Liver (tissue), 9 donors: Measurements from ENCODE around the gene TSPOAP1. TPM values are rescaled to one million over a fixed set of nuclear protein-coding genes. Genes with fewer than 3 reads are reported as not detected.

Source experiments
- DNase-seq: peaks from one replicate; pipeline ENCODE4 v3.0.0-alpha.2; 2017; ENCODE audit warnings: low spot score
- H3K27ac ChIP-seq, 2 donors: one replicate each; pipeline ENCODE4 v1.7.0; 2013; ENCODE audit warnings: inconsistent platforms in 2 of 2, low read length in 2 of 2, control low read depth in 1 of 2, low read depth in 1 of 2, mild to moderate bottlenecking in 1 of 2
- H3K27me3 ChIP-seq, 4 donors: one replicate each; pipeline versions ENCODE4 v1.6.1 to v1.7.0; 2013; ENCODE audit warnings: low read length in 3 of 4, inconsistent platforms in 1 of 4, mild to moderate bottlenecking in 1 of 4, moderate library complexity in 1 of 4; ENCODE audit not compliant: control insufficient read depth in 4 of 4, insufficient read depth in 4 of 4
- H3K36me3 ChIP-seq, 4 donors: one replicate each; pipeline versions ENCODE4 v1.6.1 to v1.7.0; 2013; ENCODE audit warnings: low read length in 3 of 4, mild to moderate bottlenecking in 3 of 4, low read depth in 1 of 4, moderate library complexity in 1 of 4; ENCODE audit not compliant: control insufficient read depth in 4 of 4, insufficient read depth in 3 of 4
- H3K4me1 ChIP-seq, 4 donors: one replicate each; pipeline versions ENCODE4 v1.6.1 to v1.7.0; 2013; ENCODE audit warnings: low read length in 3 of 4, mild to moderate bottlenecking in 3 of 4, moderate library complexity in 1 of 4; ENCODE audit not compliant: control insufficient read depth in 4 of 4, insufficient read depth in 4 of 4
- H3K4me3 ChIP-seq, 3 donors: one replicate each; pipeline versions ENCODE4 v1.6.1 to v1.7.0; 2013; ENCODE audit warnings: low read length in 3 of 3, control low read depth in 1 of 3, low read depth in 1 of 3, mild to moderate bottlenecking in 1 of 3
- H3K9ac ChIP-seq, 2 donors: one replicate each; pipeline ENCODE4 v1.7.0; 2013; ENCODE audit warnings: low read length in 2 of 2, mild to moderate bottlenecking in 2 of 2, moderate library complexity in 2 of 2, control low read depth in 1 of 2, low read depth in 1 of 2
- H3K9me3 ChIP-seq, 4 donors: one replicate each; pipeline versions ENCODE4 v1.6.1 to v1.7.0; 2013; ENCODE audit warnings: low read length in 3 of 4; ENCODE audit not compliant: control insufficient read depth in 4 of 4
- EGR1 ChIP-seq, 2 donors: IDR thresholded peaks; 2 replicates each; pipeline ENCODE4 v1.6.1; 2016 to 2018; ENCODE audit warnings: antibody characterized with exemption in 2 of 2, low read depth in 2 of 2
- FOXA1 ChIP-seq: IDR thresholded peaks from 2 replicates; pipeline ENCODE4 v1.6.1; 2016; ENCODE audit warnings: antibody characterized with exemption
- FOXA2 ChIP-seq: IDR thresholded peaks from 2 replicates; pipeline ENCODE4 v1.6.1; 2016; ENCODE audit warnings: antibody characterized with exemption
- GABPA ChIP-seq, 2 donors: IDR thresholded peaks in 1 of 2; conservative IDR thresholded peaks in 1 of 2; 2 replicates each; pipeline ENCODE4 v1.6.1; 2016; ENCODE audit warnings: antibody characterized with exemption in 2 of 2, mild to moderate bottlenecking in 1 of 2, moderate library complexity in 1 of 2
- HNF4A ChIP-seq, 2 donors: conservative IDR thresholded peaks; 2 replicates each; pipeline ENCODE4 v1.6.1; 2016; ENCODE audit warnings: antibody characterized with exemption in 2 of 2, mild to moderate bottlenecking in 2 of 2
- HNF4G ChIP-seq: IDR thresholded peaks from 2 replicates; pipeline ENCODE4 v1.6.1; 2016; ENCODE audit warnings: antibody characterized with exemption
- JUND ChIP-seq, 2 donors: IDR thresholded peaks; 2 replicates each; pipeline ENCODE4 v1.6.1; 2016; ENCODE audit warnings: antibody characterized with exemption in 2 of 2
- RXRA ChIP-seq, 2 donors: IDR thresholded peaks; 2 replicates each; pipeline ENCODE4 v1.6.1; 2017 to 2018; ENCODE audit warnings: antibody characterized with exemption in 2 of 2, mild to moderate bottlenecking in 1 of 2
- YY1 ChIP-seq: IDR thresholded peaks from 2 replicates; pipeline ENCODE4 v1.6.1; 2016; ENCODE audit warnings: antibody characterized with exemption, mild to moderate bottlenecking
- WGBS: extraction: QIAGEN DNeasy Blood & Tissue Kit; methylation state at CpG from one replicate; pipeline ENCODE4 v1.1.7; 2013; 5-methylcytosine and 5-hydroxymethylcytosine counted together
- polyA plus RNA-seq, 2 donors: library from polyadenylated mRNA; stranded (reverse) in 1 of 2; unstranded in 1 of 2; fragments of 200-250 nt in 1 of 2; fragments of >200 nt in 1 of 2; fragmentation: Nextera tagmentation in 1 of 2; extraction: Ambion mirVana in 1 of 2; gene quantifications; one replicate each; pipeline versions ENCODE4 v1.2.1 to v1.2.3, GENCODE V29; 2013 to 2015
- total RNA-seq, 2 donors: library from RNA; depleted of rRNA; stranded (reverse); fragments of >200 nt; gene quantifications; one replicate each; pipeline ENCODE4 v1.2.3, GENCODE V29; 2014
- TF ChIP-seq, protein P1 (sequence below): fragments of 150-350 bp; IDR thresholded peaks from 2 replicates; pipeline ENCODE4 v1.5.1; 2017; ENCODE audit warnings: improper control_type of control experiment, low read depth, low read length; ENCODE audit not compliant: missing input control
- TF ChIP-seq, protein P2 (sequence below): IDR thresholded peaks from 2 replicates; pipeline ENCODE4 v1.6.1; 2016; ENCODE audit warnings: antibody characterized with exemption
- donor health status: healthy.
- donor health status: healthy.
- donor health status: healthy.
- donor health status: healthy.
- donor health status: healthy.

Gene TSPOAP1
- total and polyA plus RNA-seq, 4 donors: 1.5 to 4.6 (median 2.6) TPM

DNA sequence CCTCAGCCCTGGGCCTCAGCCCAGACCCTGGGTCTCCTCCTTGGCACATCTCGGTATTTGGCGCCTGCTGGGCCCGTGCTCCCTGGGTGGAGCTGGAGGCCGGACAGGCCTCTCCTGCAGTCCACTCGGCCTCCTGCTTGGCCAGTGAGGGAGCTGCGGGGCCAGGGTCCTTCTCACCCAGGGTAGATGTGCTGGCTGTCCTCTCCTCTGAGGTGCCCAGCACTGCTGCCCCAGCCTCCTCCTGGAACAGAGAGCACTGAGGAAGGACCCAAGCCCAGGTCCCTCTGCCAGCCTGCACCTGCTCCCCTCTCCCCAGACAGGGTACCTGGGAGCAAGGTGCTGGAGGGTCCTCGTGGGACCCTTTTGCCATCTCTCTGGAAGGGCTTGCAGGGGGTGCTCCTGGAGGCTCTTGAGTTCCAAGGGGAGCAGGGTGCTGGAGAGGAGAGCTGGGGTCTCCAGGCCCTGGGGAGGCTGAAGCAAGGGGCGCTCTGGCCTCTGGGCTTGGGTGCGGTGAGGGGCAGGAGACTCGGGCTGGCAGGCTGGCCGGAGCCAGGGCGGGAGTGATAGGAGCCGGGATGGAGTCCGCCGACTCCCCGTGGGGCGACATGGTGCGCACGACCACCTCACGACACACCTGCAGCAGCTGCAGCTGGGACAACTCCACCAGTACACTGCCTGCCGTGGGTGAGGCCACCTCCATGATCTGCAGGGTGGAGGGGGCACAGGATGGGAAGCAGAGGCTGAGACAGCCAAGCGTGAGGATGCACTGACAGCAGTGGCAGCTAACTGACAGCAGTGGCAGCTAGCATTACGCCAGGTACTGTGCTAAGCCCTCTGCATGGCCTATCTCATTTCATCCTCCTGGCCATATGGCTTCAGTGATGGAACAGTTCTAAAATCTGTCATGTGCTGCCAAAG, 17.8 kb downstream of the TSPOAP1 start:
- no peaks in the 10 kb centered on the region for H3K9me3 ChIP-seq
- no peaks in the 10 kb centered on the region for H3K27me3 ChIP-seq
- no peak overlapping the region for H3K27ac ChIP-seq
- no peak overlapping the region for H3K4me3 ChIP-seq
- TF ChIP-seq, protein P1, sequence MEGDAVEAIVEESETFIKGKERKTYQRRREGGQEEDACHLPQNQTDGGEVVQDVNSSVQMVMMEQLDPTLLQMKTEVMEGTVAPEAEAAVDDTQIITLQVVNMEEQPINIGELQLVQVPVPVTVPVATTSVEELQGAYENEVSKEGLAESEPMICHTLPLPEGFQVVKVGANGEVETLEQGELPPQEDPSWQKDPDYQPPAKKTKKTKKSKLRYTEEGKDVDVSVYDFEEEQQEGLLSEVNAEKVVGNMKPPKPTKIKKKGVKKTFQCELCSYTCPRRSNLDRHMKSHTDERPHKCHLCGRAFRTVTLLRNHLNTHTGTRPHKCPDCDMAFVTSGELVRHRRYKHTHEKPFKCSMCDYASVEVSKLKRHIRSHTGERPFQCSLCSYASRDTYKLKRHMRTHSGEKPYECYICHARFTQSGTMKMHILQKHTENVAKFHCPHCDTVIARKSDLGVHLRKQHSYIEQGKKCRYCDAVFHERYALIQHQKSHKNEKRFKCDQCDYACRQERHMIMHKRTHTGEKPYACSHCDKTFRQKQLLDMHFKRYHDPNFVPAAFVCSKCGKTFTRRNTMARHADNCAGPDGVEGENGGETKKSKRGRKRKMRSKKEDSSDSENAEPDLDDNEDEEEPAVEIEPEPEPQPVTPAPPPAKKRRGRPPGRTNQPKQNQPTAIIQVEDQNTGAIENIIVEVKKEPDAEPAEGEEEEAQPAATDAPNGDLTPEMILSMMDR: no peak
- TF ChIP-seq FOXA1 (no peak), JUND (IDR thresholded peaks at IDR 0.05) (no peak), GABPA (IDR thresholded peaks at IDR 0.05 in 1 of 2, conservative IDR thresholded peaks at IDR 0.05 in 1 of 2) (no peak), HNF4A (conservative IDR thresholded peaks at IDR 0.05) (no peak), YY1 (no peak)
- TF ChIP-seq, protein P2, sequence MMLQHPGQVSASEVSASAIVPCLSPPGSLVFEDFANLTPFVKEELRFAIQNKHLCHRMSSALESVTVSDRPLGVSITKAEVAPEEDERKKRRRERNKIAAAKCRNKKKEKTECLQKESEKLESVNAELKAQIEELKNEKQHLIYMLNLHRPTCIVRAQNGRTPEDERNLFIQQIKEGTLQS: no peak
- 94% methylated on average over 23 of the region's 23 CpGs for WGBS
- DNase-seq: no peak
- no peak overlapping the region for H3K9ac ChIP-seq
- no peaks in the 10 kb centered on the region for H3K4me1 ChIP-seq
- H3K36me3 ChIP-seq: no peaks in the 10 kb centered on the region

DNA sequence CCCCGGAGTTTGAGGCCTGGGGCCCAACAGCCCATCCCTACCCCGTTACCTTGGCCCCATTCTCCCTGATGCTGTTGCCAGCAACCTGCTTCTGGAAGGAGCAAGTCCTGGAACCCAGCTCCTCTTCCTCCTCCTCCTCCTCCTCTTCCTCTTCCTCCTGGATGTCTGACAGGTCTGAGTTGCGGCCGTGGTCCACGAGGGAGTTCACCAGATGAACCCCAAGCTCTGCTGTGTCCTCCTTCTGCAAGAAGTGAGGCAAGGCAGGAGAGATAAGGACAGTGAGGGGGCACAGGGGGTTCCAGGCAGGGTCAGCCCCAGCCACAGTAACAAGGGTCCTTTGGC, 18.7 kb downstream of the TSPOAP1 start:
- no peak for DNase-seq
- Histone ChIP-seq H3K9me3 (no peaks in the 10 kb centered on the region), H3K27ac (no peak overlapping the region), H3K36me3 (no peaks in the 10 kb centered on the region), H3K4me3 (no peak overlapping the region), H3K27me3 (no peaks in the 10 kb centered on the region), H3K9ac (no peak overlapping the region), H3K4me1 (no peaks in the 10 kb centered on the region)
- WGBS: 83% methylated on average over 5 of the region's 5 CpGs
- TF ChIP-seq, protein P2: no peak
- TF ChIP-seq EGR1 (IDR thresholded peaks at IDR 0.05; ENCODE audit: low read depth in 2 of 2) (no peak), GABPA (IDR thresholded peaks at IDR 0.05 in 1 of 2, conservative IDR thresholded peaks at IDR 0.05 in 1 of 2) (no peak), YY1 (no peak), HNF4A (conservative IDR thresholded peaks at IDR 0.05) (no peak), JUND (IDR thresholded peaks at IDR 0.05) (no peak), HNF4G (no peak), FOXA2 (no peak), RXRA (IDR thresholded peaks at IDR 0.05) (no peak)
- TF ChIP-seq, protein P1: no peak
